ENCODE results near the gene MFSD12. TPM values are rescaled to one million over a fixed set of nuclear protein-coding genes. Genes with fewer than 3 reads are reported as not detected.
"Not testable (repeated sequence)": the region's sequence is repeated elsewhere in the genome, so short reads cannot be mapped to it uniquely, and the experiment has no call there.

MFSD12 gene
- total RNA-seq, 2 donors from 2014 or later = 31.0 to 41.1 TPM

DNA sequence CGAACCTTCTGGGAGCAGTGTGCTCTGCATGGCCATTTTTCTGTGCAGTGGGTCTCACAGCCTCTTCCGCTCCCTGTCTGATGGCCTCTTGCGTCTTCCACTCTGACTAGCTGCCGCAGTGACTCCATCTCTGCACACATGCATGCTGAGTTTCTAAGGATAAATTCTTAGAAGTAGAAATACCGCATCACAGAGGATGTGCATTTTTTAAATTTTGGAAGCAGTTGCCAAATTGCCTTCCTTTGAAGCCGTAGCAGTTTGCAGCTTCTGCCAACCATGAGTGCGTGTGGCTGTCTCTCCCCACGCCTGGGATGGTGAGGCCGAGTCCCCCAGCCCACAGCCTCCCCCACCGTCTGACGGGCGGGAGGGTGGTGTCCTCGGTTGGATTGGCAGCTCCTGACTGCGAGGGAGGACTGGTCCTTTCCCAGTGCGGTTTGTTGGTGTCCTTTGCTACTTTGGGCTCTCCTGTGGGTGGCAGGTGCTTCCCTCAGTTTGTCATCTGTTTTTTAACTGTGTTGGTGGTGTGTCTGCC is 41.4 kb downstream of the MFSD12 start:
- intact Hi-C loops (cut with DNase I, micrococcal nuclease) = no loop called here
- DNase-seq = no peak
- no peak for ATAC-seq

- DNase-seq = no peak
- intact Hi-C loops (cut with DNase I, micrococcal nuclease) = no loop called here
- ATAC-seq = no peak
These were observed 42.5 kb downstream of the MFSD12 start for GRCh38 chr19:3514930-3515329.

GRCh38 chr19:3513229-3514140 is 43.9 kb downstream of the MFSD12 start:
- intact Hi-C loops (cut with DNase I, micrococcal nuclease) = no loop called here
- DNase-seq = no peak
- ATAC-seq = no peak

DNA sequence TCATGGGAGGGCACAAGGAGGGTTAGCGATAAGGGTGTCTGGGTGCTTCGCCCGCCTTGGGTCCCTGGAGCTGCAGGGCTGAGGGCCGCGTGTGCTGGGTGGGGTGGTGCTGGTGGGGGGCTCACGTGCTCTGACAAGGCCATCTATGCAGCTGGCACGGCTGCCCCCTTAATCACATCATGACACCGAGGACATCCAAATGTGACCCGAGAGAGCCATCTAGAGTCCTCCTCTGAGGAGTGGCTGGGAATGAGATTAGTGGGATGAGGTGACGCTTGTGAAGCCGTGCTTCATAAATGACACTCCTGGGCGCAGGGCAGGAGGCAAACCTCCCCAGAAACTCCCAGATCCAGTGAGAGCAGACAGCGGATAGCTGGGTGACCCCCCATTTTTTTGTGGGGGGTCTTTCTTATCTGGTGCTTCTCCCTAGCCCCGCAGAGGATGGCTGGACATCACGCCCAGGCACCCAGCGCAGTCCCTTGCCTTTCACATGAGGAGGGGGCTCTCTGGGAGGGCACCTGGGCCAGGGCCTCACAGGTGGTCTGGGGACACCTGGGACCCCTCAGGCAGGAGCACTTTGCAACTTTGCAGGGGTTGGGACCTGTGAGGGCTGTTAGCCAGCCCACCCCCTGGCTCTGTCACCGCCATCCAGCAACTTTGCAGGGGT is 44.7 kb downstream of the MFSD12 start:
- DNase-seq (no peak), ATAC-seq (no peak)
- intact Hi-C loops (cut with DNase I, micrococcal nuclease) = no loop called here

DNA sequence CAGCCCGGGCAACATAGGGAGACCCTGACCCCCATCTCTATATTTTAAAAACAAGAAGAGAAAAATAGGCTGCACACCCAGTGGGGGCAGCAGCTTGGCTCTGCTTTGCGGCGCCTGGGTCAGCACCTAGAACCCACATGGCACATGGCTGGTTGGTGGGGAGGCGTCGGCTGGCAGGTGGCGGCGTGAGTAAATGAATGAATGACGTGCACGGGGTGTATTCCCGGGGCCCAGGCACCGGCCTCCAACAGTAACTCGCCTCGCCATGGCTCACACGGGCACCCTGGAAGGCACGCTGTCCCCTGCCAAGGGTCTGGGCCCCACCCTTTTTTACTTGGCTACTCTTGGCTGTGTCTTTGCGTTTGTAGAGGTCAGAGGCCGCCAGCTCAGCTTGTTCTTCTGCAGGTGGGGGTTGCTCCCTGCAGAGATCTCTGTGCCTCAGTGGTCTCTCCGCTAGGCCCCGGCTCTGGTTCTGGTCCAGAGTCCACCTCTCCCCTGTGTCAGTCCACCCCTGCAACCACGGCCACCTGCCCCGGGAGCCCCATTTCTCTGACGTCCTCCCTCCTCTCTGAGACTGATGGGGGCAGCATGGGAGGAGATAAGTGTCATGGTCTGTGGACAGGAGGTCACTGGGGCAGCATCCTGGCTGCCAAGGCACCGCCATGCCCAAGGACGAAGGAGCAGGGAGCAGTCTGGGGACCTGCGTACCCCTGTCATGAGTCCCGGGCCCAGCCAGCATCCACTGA is 45.7 kb downstream of the MFSD12 start:
- DNase-seq = no peak
- intact Hi-C loops (cut with DNase I, micrococcal nuclease) = no loop called here
- ATAC-seq = no peak

DNA sequence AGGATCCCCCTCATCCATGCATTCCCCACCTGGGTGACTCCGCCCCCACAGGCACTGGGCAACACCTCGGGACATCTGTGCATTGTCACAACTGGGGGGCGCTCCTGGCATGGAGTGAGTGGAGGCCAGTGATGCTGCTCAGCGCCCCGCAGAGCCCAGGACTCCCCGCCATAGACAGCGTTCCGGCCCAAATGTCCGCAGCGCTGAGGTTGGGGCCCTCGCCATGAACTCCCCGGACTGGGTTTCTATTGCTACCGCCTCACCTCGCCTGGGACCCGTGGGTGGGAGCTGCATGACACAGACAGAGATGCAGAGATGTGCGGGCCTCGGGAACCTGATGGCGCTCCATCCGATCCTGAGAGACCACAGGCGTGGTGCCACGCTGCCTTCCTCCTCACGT is 46.7 kb downstream of the MFSD12 start:
- ATAC-seq (no peak), DNase-seq (no peak)
- intact Hi-C loops (cut with DNase I, micrococcal nuclease) = no loop called here

GRCh38 chr19:3509566-3509989 is 47.8 kb downstream of the MFSD12 start:
- intact Hi-C loops (cut with DNase I, micrococcal nuclease) = no loop called here
- ATAC-seq (no peak), DNase-seq (no peak)

DNA sequence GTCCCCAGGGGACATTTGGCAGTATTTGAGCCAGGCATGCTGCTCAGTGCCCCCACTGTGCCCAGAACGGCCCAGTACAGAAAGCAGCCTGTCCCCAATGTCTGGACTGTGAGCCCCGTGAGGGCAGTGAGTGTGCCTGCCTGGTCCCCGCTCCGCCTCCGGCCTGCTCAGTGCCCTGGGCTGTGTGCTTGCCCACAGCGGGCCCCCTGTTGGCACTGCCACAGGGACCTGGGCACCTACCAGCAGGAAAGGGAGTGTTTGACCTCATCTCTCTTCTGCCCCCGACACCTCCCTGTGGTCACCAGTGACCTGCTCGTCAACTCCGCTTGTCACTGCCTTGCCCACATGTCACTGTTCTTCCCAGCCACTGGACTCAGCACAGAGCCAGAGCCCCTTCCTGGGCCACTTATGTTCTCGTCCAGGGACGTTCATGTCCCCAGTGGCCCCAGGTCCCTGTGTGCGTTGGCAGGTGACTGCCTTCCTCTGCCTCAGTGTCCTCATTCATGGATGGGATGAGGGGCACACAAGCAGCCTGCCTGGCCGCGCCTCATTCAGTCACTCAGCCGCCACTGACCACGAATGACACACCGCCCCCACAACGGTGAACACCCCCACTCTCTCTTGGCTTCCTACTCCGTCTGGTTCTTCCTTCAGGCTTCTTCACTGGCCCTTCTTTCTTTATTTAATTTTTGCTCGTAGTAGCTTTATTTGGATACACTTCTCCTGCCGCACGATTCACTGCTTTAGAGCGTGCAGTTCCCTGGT is 48.4 kb downstream of the MFSD12 start:
- no peak for DNase-seq
- intact Hi-C loops (cut with DNase I, micrococcal nuclease) = no loop called here
- ATAC-seq = no peak

- ATAC-seq; intact Hi-C loops (cut with DNase I, micrococcal nuclease); DNase-seq: not testable (repeated sequence)
These were observed 49.2 kb downstream of the MFSD12 start for GRCh38 chr19:3508121-3508661.

DNA sequence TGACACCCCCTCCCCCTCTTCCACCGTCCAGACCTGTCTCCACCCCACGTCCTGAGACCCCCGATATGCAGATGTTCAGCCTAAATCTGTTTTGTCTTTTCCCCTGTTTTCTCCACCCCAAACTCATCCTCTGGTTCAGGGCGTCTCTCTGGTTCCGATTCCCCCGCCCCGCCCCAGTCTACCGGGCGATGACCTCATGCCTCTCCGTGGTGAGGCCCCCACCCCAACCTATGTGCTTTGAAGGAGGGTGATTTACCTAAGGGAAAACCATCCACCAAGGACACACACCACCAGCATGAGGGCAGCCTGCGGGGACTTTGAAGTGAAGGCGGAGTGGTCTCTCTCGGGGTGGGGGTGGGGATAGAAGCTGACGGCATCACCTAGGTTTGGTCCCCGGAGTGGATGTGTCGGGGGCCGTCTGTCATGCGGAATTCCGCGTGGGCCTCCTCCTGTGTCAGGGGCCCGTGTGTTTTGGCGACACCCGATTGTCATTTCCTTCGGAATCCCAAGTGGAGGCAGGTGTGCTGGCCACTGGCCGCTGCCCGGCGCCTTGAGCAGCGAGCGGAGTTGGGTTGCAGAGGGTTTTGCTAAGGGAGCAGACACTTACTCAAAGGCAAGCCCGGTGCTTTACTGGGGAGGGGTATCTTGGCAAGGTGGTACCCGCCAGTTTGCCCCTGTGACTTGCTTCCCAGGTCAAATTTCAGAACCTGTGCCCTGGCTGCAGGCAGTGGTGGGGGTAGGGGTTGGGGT is 49.8 kb downstream of the MFSD12 start:
- DNase-seq = peak; percentile 23 to 51
- intact Hi-C loops (cut with DNase I, micrococcal nuclease) = no loop called here
- ATAC-seq = no peak

DNA sequence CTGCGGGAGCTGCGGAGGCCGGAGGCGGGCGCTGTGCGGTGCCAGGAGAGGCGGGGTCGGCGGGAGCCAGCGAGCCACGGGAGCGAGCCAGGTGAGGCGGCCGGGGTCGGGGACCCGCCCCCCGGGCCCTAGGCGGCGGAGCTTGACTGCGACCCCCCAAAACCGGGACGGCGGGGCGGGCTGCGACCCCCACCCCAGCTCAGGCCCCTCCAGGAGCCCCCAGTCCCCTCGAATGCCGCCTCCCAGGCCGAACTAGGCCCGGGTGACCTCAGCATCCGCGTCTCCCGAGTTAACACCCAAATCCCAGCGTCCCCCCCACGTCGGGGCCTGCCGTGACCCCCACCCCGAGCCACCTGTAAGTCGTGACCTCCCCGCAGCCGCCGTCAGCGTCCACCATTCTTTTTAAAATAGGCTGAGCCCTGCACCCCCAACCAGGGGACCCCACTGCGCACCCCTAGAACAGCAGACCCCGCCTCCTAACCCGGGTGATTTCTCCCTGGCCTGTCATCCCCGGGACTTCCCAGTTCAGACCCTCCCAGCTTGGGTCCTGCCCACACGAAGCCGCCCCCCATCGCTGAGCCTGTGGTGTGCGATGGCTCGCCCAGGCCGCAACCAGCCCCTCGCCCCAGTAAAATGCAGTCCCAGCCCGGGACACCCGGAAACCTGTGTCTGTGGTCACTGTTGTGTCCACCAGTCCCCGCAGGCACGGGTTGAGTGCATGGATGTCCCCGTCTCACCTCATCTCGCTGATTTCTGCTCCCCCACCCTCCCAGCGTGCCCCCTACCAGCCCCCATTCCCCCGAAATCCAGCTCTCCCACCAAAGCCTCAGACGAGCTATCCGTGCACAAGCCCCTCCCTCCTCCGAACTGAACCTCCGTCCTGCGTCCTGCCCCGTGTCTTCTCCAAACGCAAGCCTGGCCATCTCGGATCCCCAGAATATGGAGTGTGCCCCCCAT is 50.7 kb downstream of the MFSD12 start:
- ATAC-seq = peak; percentile 10
- DNase-seq = peak; percentile 57 to 63
- intact Hi-C loops (cut with DNase I, micrococcal nuclease) = no loop called here

DNA sequence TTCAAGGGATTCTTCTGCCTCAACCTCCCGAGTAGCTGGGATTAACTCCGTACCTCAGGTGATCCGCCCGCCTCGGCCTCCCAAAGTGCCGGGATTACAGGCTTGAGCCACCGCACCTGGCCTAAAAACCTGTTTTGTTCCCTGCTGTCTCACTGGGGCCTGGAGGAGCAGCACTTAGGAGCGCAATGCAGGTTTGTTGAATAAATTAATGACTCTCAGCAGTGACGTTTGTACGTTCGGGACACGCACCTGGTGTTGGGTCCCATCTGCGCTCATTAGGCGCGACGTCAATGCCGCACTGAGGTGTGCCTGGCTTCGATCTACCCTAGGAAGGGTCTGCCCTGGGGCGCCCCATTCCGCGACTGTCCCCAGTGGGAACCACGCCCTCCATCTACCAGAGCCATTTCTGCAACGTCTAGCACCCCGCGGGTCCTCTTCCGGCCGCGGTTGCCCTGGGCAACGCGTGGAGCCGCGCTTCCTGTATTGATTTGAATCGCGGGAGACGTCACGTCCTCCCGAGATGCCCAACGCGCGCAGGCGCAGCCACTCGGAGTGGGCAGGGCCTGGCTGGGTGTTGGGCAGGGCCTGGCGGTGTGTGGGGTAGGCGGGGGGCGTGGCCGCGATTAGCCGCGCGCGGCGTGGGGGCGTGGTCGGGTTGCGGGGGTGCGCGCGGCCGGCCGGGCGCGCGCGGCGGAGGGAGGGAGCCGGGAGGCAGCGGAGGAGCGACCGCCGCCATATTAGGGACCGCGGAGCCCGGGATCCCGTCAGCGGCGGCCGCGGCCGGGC is 51.6 kb downstream of the MFSD12 start, which contains the start of gene FZR1:
Gene FZR1, plus strand, starts transcription at position 714 of the 786 bp plus-strand sequence. CDS start 16,679 bp downstream, outside the sequence.
- ATAC-seq = peak; percentile 94
- intact Hi-C loops (cut with DNase I, micrococcal nuclease) = no loop called here
- peak; percentile 98 to 99 for DNase-seq

DNA sequence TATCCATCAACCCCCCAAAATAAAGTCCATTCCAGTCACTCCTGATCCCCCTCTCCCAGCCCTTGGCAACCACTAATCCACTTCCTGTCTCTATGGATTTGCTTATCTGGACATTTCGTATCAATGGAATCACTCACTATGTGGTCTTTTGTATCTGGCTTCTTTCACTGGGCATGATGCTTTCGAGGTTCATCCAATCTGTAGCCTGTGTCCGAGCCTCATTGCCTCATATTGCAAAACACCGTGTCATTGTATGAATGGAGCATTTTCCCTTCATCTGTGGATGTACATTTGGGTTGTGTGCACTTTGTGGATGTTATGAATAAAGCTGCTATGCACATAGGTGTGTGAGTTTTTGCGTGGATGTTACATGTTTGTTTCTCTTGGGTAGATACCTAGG is 52.7 kb downstream of the MFSD12 start:
- no peak for ATAC-seq
- DNase-seq = no peak
- intact Hi-C loops (cut with DNase I, micrococcal nuclease) = no loop called here

DNA sequence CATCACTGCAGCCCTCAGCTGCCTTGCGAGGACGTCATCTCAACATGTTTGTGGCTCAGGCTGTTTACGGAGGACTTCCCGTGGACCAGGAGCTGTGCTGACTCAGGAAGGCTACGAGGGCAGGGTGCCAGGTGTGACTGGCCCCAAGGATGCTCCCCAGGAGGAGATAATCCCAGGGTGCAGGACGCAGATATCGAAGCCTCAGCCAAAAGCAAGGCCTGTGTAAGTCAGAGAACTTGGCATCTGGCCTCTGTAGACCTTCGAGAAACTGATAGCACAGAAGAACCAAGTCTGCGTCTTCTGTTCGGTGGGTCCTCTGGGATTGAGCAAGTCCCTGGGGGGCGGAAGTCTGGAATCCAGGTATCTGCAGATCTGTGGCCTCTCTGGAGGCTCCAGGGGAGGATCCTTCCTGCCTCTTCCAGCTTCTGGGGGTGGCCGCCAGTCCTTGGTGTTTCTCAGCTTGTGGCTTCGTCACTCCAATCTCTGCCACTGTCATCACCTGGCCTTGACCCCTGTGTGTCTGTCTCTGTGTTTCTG is 54.3 kb downstream of the MFSD12 start:
- no peak for ATAC-seq
- intact Hi-C loops (cut with DNase I, micrococcal nuclease) = no loop called here
- DNase-seq = no peak

DNA sequence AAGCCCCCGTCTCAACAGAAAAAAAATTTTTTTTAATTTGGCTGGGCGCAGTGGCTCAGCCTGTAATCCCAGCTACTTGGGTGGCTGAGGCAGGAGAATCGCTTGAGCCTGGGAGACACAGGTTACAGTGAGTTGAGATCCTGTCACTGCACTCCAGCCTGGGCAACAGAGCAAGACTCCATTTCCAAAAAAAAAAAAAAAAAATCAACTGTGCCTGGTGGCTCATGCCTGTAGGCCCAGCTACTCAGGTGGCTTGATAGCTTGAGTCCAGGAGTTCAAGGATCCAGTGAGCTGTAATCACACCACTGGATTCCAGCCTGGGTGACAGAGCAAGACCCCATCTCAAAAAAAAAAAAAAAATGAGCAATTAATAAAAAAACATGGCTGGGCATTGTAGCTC is 55.6 kb downstream of the MFSD12 start:
- intact Hi-C loops (cut with DNase I, micrococcal nuclease) = no loop called here
- ATAC-seq = no peak
- no peak for DNase-seq

All from left colon (tissue), 2 donors.